GM21390 (cell line): ENCODE measurements around the gene DLK1.

Source experiments
- ATAC-seq: cut with Tn5 transposase; IDR thresholded peaks from one replicate; pipeline ENCODE4 v1.9.1; 2021; ENCODE audit not compliant: unreplicated experiment

The DLK1 gene

DNA sequence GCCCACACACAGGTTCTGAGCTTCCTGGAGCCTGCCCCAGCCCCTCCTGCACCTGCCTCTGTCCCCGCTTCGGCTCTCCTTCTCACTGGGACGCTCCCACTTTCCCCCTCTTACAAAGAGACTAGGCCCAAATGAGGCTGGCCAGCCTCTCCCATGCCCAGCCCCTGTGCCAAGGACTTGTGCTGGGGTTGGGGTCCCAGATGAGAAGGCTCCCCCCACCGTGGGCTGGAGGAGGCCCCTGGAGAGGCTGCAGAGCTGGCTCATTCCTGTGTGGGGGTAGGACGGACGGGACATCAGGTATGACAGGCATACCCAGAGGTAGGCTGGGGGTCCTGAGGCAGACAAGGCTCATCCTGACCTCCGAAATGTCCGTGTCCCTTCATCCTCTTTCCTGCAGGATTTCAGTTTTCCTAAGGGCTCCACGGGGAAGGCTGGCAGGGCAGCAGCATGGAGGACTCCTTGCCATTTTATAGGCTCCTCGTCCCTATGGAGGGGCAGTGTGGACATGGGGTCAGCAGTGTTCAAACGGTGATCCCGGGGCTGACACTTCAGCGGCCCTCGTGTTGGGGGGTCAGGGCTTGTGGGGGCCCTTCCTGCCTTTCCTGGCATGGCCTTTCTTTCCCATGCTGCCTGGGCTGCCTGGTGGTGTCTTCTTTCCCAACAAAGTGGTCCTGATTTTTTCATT is 50.1 kb downstream of the DLK1 start:
- no peak for ATAC-seq

DNA sequence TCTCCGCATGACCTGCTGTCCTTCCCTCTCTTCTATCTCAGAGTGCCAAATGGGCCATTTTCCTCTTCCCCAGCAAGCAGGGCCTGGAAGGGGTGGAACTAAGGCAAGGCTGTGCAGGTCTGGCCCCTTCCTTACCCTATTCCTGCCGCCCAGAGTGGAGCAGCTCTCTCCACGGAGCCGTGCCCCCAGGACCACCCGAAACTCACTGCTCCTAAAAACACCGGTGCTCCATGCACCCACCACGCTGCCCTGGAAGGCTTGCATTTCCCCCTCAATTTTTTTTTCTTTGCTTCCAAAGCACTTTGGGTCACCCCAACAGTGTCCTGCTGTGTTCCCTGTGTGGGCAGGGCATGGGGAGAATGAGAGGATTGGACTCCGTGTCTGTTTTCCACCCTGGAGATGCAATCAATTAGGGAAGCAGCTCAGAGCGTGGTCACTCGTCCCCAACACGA is 50.7 kb downstream of the DLK1 start:
- no peak for ATAC-seq

DNA sequence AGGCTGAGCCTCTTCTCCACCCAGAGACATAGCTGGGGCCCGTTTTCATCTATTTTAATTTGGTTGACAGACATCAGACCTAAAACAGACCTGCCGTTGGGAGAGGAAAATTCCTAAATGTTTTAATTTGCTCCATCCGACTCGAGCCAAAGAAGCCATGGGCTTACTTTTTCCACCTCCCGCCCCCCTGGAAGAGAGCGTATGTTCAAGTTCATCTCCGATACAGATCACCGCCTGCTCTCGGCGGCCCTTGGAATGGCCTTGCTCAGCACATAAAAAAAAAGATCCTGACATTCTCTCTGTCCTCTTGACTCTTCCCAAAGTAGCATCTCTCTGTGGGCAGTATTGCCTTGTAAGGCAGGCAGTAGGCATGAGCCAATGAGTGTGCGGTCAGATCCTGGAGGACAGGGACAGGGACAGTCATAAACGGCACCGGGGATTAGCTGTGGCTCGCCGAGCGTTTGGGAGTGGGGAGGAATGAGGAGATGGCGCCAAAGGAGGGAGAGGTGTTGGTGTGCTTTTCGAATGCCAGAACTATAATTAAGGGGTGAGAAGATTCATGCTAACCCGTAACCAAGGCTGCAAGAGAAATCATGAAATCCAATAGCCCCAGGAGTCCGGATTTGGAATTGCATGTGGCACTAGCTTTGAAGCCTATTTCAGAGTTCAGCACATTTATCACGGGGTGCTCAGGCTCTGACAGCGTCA is 51.3 kb downstream of the DLK1 start:
- ATAC-seq, result no peak

DNA sequence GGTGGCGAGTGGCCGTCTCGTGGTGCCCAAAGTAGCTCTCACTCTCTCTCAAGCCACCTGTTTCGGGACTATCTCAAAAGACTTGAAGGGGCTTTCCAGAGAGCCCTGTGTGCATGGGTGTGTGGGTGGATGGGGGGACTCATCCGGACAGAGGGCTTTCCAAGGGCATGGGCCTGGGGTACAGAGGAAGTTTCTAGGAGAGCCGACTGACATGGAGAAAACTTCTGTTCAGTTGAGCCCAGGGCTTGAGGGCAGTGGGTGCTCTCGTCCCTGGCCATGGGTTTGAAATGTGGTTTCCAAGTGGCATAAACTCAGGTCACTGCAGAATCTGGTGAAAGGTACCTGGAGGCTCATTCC is 51.8 kb downstream of the DLK1 start:
- no peak for ATAC-seq

DNA sequence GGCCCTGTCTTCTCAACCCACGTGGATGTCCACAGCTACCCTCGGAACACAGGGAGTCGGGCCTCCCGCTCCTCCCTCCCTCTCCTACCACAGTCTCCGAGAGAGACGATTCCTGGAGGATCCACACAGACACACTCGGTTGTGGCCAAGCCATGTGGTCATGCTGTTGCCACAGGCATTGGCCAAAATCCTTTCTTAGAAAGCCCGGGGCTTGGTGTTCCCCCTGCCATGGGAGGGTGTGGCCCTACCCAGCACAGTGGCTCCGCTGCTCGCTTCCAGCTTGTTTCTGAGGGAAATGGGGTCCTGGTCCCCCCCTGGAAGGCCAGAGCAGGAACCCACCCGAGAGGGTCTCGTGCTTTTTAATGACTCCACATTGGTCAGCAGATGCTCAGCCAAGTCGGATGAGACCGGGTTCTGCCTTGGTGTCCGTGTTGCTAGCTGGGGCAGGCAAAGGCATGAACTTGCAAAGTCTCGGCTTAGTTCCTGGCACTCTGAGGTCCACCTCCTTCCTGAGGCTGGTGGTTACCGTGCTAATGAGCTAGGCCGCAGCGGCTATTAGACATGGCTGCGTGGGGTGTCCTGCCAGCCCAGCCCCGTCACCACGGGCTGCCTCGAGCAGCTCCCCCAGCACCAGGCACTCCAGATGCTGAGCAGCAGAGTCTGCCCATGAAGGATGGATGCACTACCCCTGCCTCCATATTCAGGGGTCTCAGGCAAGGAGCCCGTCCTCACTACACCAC is 52.4 kb downstream of the DLK1 start:
- no peak for ATAC-seq

DNA sequence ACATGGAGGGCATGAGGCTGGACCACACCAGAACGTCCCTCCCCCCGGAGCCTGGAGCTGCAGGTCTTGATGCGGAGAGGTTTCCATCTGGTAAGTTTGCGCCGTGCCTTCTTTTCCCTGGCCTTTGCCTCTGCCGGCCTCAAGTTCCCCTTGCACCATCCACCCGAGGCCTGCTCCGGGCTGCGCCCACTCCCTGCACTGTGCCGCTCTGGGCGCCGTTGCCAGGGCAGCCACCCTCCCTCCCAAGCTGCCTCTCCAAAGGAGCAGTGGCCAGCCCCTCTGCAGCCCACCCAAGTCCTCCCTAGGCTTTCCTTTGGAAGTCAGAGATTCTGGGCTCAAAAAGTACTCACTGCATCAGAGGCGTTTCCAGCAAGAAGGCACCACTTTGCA is 53.0 kb downstream of the DLK1 start:
- no peak for ATAC-seq

DNA sequence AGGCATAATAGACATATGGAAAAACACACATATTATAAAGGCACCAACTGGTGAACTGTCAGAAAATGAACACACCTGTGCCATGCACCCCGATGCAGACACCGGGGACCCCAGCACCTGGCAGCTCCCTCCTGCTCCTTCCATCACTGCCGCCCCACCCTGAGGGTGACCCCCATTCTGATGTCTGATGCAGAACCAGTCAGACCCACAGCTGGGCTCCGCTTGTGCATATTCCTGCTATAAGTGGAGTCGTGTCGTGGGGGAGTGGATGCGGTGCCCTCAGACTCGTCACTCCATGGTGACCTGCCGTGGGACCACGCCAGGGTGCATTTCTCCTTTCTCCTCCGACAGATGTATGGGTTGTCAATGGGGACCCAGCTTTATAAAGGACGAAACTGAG is 53.6 kb downstream of the DLK1 start:
- ATAC-seq, result no peak

DNA sequence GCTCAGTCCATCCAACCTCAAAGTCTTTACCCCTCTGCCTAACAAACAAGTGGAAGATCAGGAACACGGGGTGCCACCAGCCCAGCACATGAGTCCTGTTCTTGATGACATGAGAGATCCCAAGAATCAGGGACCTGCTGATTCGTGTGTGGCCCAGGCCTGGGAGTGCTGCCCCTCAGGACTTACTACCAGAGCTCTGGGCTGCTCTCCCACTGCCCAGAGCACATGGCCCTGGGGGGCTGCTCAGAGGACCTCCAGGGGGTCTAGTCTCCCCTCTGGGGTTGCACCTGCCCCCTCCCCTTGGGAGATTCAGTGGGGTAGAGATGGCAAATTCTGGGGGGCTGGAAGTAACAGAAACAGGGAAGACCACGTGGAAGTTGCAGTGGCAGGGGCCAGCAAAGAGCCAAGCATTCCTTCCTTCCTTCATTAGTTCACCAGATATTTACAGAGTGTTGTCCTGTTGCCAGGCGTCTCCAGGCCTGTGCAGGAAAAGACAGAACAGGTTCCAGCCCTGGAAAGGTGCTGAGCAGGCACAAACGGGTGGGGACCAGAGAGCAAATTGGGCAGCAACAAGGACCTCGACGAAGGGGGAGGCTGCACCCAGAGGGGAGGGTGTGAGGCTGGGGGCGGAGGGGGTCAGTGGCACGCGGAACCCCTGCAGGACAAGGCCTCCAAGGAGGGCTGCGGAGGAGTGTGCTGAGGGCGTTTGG is 54.1 kb downstream of the DLK1 start:
- no peak for ATAC-seq

DNA sequence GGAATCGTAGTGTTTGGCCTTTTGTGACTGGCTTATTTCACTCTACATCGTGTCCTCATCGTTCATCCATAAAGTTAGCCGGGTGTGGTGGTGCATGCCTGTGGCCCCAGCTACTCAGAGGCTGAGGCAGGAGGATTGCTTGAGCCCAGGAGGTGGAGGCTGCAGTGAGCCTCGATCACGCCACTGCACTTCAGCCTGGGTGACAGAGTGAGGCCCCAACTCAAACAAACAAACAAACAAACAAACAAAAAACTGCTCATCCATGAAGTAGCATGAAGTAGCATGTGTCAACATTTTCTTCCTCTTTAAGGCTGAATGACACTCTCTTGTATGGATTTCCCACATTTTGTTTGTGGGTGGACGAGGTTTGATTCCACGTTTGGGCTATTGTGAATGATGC is 55.3 kb downstream of the DLK1 start:
- ATAC-seq, result no peak

DNA sequence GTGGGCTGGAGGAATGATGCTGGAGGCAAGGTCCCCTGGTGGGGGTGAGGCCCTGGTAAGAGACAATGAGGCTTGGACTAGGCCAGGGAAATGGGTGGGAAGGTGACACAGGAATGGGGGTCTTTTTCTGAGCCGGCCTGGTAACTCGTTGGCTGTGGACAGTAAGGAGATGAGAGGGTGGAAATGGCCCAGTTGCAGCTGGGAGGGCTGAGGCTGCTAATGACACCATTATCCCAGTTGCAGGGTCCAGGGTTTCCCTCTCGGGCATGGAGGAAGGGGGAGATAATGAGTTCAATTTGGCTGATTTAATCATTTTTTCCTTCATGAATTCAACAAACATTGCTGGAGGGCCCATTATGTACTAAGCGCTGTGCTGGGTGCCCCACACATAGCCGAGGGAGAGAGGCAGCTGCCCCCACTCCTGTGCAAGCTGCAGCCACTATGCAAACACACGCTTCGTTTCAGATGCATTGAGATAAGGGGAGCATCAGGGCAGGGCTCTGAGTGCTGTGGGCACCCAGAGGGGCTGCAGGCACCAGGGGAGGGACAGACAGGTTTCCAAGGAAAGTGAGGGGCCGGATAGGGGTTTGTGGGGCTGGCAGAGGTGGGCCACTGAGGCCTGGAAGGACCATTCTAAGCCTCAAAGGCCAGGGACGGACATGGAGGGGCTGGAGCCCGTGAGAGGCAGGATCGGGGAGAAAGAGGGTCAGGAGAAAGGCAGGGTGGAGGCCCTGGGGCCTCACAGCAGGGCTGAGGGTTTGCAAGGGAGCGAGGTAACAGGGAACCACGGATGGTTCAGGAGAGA is 56.0 kb downstream of the DLK1 start:
- ATAC-seq, result no peak

DNA sequence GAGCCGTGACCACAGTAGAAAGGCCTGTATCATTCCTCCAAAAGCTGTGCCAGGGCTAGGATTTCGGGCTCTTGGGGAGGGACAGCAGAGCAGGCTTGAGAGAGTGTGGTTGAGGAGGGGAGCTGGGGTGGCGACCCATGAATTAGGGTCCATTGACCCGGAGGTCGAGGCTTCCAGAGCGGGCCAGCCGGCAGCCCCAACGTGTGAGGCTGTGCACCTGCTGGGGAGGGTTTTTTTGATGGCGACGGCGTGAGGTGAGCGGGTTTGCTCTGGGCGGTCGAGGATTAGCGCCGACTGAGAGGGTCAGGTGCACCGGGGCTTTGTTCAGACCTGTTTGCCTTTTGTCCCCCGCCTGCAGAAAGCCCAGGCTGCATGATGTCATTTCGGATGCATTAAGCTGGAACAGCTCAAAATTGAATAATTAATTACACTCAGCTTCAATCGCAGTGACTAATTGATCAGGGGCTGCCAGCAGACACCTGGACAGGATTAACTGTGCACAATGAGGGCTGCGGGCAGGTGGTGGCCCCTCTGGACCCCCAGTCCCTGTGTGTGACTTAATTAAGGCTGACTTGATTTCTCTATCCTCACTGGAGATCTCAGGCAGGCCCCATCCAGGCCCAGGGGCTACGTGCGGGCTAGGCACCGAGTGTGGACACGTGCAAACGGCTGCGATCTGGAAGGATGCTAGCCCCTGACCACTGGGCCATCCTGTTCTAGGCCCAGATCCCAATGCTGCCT is 57.1 kb downstream of the DLK1 start:
- no peak for ATAC-seq

DNA sequence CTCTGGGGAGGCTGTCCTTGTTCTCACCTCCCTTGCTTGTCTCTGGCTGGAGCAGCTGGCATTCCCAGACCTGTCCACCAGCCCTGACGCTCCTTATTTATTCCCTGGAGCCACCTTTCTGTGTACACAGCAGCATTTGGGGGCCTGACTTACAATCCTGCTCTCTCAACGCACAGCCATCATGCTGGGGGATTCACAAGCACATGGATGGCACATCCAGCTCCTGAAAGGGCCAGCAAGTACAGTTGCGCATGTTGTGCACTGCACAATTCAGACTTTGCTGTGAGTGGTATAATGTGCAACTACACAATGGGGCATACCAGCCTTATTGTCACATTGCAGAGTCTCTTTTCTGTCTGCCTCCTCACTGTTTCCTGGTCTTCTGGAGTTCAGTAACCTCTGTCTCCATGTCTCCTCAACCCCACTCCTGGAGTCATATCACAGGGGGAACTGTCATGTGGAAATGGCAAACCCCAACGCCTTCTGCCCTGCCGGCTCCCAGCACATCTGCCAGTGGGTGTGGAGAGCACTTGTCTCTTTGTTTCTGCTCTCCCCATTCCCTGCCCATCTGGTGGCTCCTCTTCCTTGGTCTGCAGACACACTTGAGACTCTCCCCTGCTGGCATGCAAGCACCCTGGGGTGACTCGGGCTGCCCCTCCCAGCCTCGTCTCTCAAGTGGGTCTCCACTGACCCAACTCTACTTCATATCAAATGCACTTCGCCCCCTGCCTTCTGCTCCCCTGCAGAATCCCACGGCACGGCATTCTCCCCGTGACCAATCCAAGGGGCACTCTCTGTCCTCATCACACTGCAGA is 58.0 kb downstream of the DLK1 start:
- ATAC-seq, result no peak

DNA sequence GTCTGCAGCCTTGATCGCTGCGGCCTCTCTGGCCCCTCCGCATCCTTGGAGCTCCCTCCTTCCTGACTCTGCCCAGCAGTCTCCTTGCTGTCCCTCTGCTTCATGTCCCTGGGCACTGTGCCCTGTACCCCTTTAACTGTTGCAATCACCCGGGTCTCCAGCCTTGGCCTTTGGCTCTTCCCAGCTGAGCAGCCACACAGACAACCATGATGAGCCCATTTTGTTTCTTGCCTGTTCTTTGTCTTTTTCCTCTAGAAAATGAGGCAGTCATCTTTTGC is 58.6 kb downstream of the DLK1 start:
- ATAC-seq, result no peak

DNA sequence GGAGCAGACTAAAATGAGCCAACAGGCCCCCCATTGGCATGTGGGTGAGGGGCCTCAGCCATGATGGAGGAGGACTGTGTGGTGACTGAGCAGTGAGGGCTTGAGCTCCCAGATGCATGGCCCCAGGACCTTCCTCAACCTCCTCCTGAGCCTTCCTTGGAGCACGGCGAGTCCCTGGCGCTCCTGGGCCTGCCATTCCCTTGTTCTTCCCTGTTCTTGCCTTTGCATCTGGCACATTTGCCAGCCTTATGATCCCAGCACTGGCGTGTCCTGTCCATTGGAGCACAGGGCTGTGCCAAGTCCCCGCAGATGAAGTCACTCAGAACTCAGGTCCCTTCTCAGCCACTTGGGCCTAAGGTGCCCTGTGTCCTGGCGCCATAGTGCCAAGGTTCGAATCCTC is 58.9 kb downstream of the DLK1 start:
- ATAC-seq, result no peak

DNA sequence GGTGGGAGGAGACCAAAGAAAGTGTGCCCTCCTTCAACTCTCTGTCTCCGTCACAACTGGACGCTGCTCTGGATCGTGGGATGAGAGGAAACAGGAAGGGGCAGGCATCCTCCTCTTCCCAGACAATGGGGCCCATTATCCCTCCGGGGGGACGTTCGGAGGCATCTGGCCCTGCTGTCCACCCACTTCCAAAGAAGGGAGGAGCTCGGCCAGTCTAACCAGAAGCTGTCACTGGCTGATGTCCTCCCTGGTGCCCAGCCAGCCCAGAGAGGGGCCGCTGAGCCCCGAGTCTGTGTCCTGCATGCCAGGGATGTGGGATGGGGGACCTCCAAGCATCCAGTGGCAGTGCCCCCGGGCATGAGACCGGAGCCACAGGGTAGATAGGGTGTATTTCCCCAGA is 59.4 kb downstream of the DLK1 start:
- no peak for ATAC-seq

DNA sequence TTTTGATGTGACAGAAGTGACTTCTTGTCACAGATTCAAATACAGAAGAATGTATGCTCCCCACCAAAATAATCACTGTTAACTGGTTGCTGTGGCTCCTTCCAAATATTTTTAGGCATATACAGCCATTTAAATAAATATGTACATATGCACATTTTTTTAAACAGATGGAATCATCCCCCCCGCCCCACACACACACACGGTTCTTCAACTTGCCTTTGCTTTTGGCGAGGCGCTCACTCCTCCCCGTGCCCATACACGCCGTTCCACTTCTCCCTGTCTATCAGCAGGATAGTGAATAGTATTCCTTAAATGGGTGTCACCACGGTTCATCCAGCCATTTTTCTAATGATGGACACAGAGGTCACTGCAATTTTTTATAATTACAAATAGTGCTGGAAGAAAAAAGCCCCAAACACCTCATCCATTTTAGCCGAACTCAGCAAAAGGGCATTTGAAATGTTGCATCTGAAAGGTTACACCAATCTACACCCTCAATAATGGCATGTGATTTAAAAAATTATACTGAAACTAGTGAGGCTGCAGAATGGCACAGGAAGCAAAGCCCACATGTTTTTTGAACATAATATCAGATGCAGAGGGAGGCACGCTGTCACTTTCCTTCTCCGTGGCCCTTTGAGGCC is 60.0 kb downstream of the DLK1 start:
- ATAC-seq, result no peak

DNA sequence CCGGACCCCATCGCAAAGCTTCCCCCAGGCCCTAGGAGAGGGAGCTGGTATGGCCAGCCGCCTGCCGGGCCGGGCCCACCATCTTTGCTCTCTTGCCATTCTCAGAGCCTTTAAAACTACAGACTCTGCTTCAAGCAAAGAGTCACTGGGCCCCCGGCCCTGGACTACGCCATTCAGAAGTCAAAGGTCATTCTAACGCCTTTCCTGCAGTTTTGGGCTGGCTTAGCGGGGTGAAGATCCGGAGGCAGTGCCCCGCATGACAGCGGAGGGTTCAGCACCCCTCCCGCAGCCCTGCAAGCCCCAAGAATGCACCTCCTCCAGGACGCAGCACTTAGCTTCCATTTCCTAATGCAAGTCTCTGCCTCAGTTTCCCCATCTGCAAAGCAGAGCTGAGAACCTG is 61.0 kb downstream of the DLK1 start:
- no peak for ATAC-seq
